Astrocyte of the spinal cord (primary cell): Measurements from ENCODE around the gene OGFOD3.
"Not testable (repeated sequence)": the region's sequence is repeated elsewhere in the genome, so short reads cannot be mapped to it uniquely, and the experiment has no call there.

Experiments
- DNase-seq: peaks from one replicate; pipeline ENCODE4 v3.0.0; 2011; ENCODE audit warnings: low read depth, low spot score
- H3K4me3 ChIP-seq: 2 replicates; pipeline ENCODE4 v1.5.1; 2011; ENCODE audit warnings: low read depth, mild to moderate bottlenecking, low read length, moderate library complexity
- CTCF ChIP-seq: IDR thresholded peaks from 2 replicates; pipeline ENCODE4 v1.5.1; 2012; ENCODE audit warnings: low read depth, mild to moderate bottlenecking, low read length, inconsistent platforms
- in situ Hi-C: cut with HindIII; loops from 2 replicates; pipeline ENCODE4 v1.10.0; 2017; ENCODE audit warnings: low sequenced_read_pairs

Gene OGFOD3

GRCh38 chr17:82349287-82349701, 69.1 kb downstream of the OGFOD3 start:
- no peak for TF ChIP-seq CTCF
- no peak for DNase-seq
- in situ Hi-C loops, result loop anchor here (10.0 kb wide), 1 partner anchor 66 kb away; the partner anchor contains the start of genes HEXD and OGFOD3
- no peak overlapping the region for H3K4me3 ChIP-seq

GRCh38 chr17:82348866-82349265, 69.5 kb downstream of the OGFOD3 start:
- no peak for DNase-seq
- no peak for TF ChIP-seq CTCF
- no peak overlapping the region for H3K4me3 ChIP-seq
- in situ Hi-C loops, result loop anchor here (10.0 kb wide), 1 partner anchor 66 kb away; the partner anchor contains the start of genes HEXD and OGFOD3

- in situ Hi-C loops, result loop anchor here (10.0 kb wide), 1 partner anchor 66 kb away; the partner anchor contains the start of genes HEXD and OGFOD3
- no peak overlapping the region for H3K4me3 ChIP-seq
- TF ChIP-seq CTCF, result no peak
- DNase-seq, result no peak
Measured at GRCh38 chr17:82348434-82348833, 70.0 kb downstream of the OGFOD3 start.

- in situ Hi-C loops, result loop anchor here (10.0 kb wide), 1 partner anchor 67 kb away; the partner anchor contains the start of genes HEXD and OGFOD3
- not testable (repeated sequence) for DNase-seq
Measured at GRCh38 chr17:82347994-82348393, 70.4 kb downstream of the OGFOD3 start.

GRCh38 chr17:82346342-82347300, 71.8 kb downstream of the OGFOD3 start:
- no peak for TF ChIP-seq CTCF
- DNase-seq, result no peak
- in situ Hi-C loops, result loop anchor here (10.0 kb wide), 1 partner anchor 68 kb away; the partner anchor contains the start of genes HEXD and OGFOD3
- no peak overlapping the region for H3K4me3 ChIP-seq

More at GRCh38 chr17:82347994-82348393, 70.4 kb downstream of the OGFOD3 start:
- H3K4me3 ChIP-seq, result not testable (repeated sequence)

GRCh38 chr17:82345151-82345976, 73.0 kb downstream of the OGFOD3 start:
- DNase-seq, result no peak
- no peak overlapping the region for H3K4me3 ChIP-seq
- no peak for TF ChIP-seq CTCF
- in situ Hi-C loops, result loop anchor here (10.0 kb wide), 1 partner anchor 69 kb away; the partner anchor contains the start of genes HEXD and OGFOD3
